Gastrocnemius medialis (tissue), 4 donors: ENCODE data around the gene CEP350.

Experiments used
- CTCF ChIP-seq, 5 experiments: fragments of 450-650 bp in 3 of 5; fragments of 200-600 bp in 2 of 5; sonication (generic) in 2 of 5; IDR thresholded peaks in 4 of 5; conservative IDR thresholded peaks in 1 of 5; 1 replicate in 4 of 5; 2 replicates in 1 of 5; pipeline ENCODE4 v1.5.1; 2016 to 2019; ENCODE audit warnings: antibody characterized with exemption in 5 of 5, mild to moderate bottlenecking in 3 of 5, moderate library complexity in 3 of 5
- POLR2A ChIP-seq, 2 donors: fragments of 450-650 bp; IDR thresholded peaks; one replicate each; pipeline ENCODE4 v1.6.1; 2017; ENCODE audit warnings: antibody characterized with exemption in 2 of 2, mild to moderate bottlenecking in 2 of 2, moderate library complexity in 2 of 2

DNA sequence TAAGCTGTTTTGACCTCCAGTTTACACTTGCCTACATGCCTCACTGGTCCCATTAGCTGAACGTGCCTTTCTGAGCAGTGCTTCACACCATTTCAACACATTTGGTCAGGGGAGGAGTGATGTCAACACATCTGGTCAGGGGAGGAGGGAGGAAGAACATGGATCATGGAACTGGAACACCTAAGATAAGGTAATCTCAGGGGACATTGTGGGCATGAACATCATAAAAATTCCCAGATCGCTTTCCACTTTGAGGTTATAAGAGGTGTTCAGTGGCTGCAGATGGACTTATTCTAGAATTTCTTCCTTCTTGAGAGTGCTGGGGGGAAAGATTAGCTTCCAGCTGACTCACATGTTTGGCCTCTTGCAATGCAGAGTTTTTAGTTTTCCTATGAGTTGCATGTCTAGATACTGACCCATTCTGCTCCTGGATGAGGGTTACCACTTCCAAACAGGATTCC is 202.1 kb downstream of the CEP350 start:
- TF ChIP-seq CTCF (IDR thresholded peaks at IDR 0.05 in 4 of 5, conservative IDR thresholded peaks at IDR 0.05 in 1 of 5) (no peak), POLR2A (IDR thresholded peaks at IDR 0.05) (no peak)
